WTC11 (cell line): ENCODE data around the gene C17orf107. TPM values are rescaled to one million over a fixed set of nuclear protein-coding genes. Genes with fewer than 3 reads are reported as not detected.

Experiments used
- ATAC-seq: fragments of 200-7000 bp; cut with Tn5 transposase; 2 replicates; pipeline ENCODE4 v1.10.0; 2021; ENCODE audit warnings: mild to moderate bottlenecking, moderate library complexity
- CTCF ChIA-PET: fragments of 300-600 bp; sonication (Branson Sonifier 250); formaldehyde crosslinking; loops from one replicate; lab custom pipeline; 2021; ENCODE audit warnings: antibody characterized with exemption; lab: Charles Lee
- POLR2A ChIA-PET: fragments of 350-600 bp; sonication (Branson Sonifier 250); formaldehyde crosslinking; loops from one replicate; lab custom pipeline; 2021; ENCODE audit warnings: antibody characterized with exemption; lab: Charles Lee
- DNase-seq: peaks from one replicate; pipeline ENCODE4 v3.0.0; 2021; ENCODE audit warnings: low spot score
- H3K27ac Mint-ChIP-seq: 2 replicates; pipeline ENCODE4 v1.8.0; 2021; ENCODE audit warnings: mixed read lengths
- H3K27me3 Mint-ChIP-seq: 2 replicates; pipeline ENCODE4 v1.8.0; 2021; ENCODE audit warnings: low read depth, mild to moderate bottlenecking, moderate library complexity, mixed read lengths
- H3K36me3 Mint-ChIP-seq: 2 replicates; pipeline ENCODE4 v1.8.0; 2021; ENCODE audit warnings: mixed read lengths
- H3K4me1 Mint-ChIP-seq: 2 replicates; pipeline ENCODE4 v1.8.0; 2022; ENCODE audit warnings: mixed read lengths
- H3K4me3 Mint-ChIP-seq: 2 replicates; pipeline ENCODE4 v1.8.0; 2021; ENCODE audit warnings: mild to moderate bottlenecking, moderate library complexity, mixed read lengths
- H3K9me3 Mint-ChIP-seq: 2 replicates; pipeline ENCODE4 v1.8.0; 2021; ENCODE audit warnings: mixed read lengths
- ATF6 ChIP-seq: sonication (generic); formaldehyde crosslinking; IDR thresholded peaks from 2 replicates; pipeline ENCODE4 v1.8.1; 2023; ENCODE audit warnings: mild to moderate bottlenecking, missing genetic modification reagents
- CREB1 ChIP-seq: sonication (generic); formaldehyde crosslinking; IDR thresholded peaks from 2 replicates; pipeline ENCODE4 v1.8.0; 2023; ENCODE audit warnings: mild to moderate bottlenecking, missing genetic modification reagents
- CTCF ChIP-seq: fragments of 200-600 bp; IDR thresholded peaks from 2 replicates; pipeline ENCODE4 v1.8.0; 2022; ENCODE audit warnings: antibody characterized with exemption
- E2F1 ChIP-seq: sonication (generic); formaldehyde crosslinking; IDR thresholded peaks from 2 replicates; pipeline ENCODE4 v1.8.0; 2022; ENCODE audit warnings: mild to moderate bottlenecking, missing genetic modification reagents
- E2F5 ChIP-seq: sonication (generic); formaldehyde crosslinking; IDR thresholded peaks from 2 replicates; pipeline ENCODE4 v1.8.1; 2022; ENCODE audit warnings: mild to moderate bottlenecking, moderate library complexity, missing genetic modification reagents
- ETV6 ChIP-seq: sonication (generic); formaldehyde crosslinking; IDR thresholded peaks from 2 replicates; pipeline ENCODE4 v1.8.1; 2022; ENCODE audit warnings: mild to moderate bottlenecking, missing genetic modification reagents
- FOXJ3 ChIP-seq: sonication (generic); formaldehyde crosslinking; IDR thresholded peaks from 2 replicates; pipeline ENCODE4 v1.9.0; 2021; ENCODE audit warnings: missing genetic modification reagents, mild to moderate bottlenecking, borderline replicate concordance
- FOXK1 ChIP-seq: sonication (generic); formaldehyde crosslinking; IDR thresholded peaks from 2 replicates; pipeline ENCODE4 v1.8.0; 2022; ENCODE audit warnings: mild to moderate bottlenecking, moderate library complexity, missing genetic modification reagents
- FOXP1 ChIP-seq: sonication (generic); formaldehyde crosslinking; IDR thresholded peaks from 2 replicates; pipeline ENCODE4 v1.8.0; 2022; ENCODE audit warnings: missing genetic modification reagents, mild to moderate bottlenecking, moderate library complexity, borderline replicate concordance
- GTF2I ChIP-seq: fragments of 250-450 bp; sonication (Bioruptor Pico); conservative IDR thresholded peaks from 2 replicates; pipeline ENCODE4 v1.4.0; 2021; ENCODE audit warnings: mild to moderate bottlenecking
- IRF1 ChIP-seq: sonication (generic); formaldehyde crosslinking; IDR thresholded peaks from 2 replicates; pipeline ENCODE4 v1.8.0; 2023; ENCODE audit warnings: missing genetic modification reagents
- JUN ChIP-seq: sonication (generic); formaldehyde crosslinking; IDR thresholded peaks from 2 replicates; pipeline ENCODE4 v1.8.0; 2023; ENCODE audit warnings: mild to moderate bottlenecking, missing genetic modification reagents
- KAT7 ChIP-seq: sonication (generic); formaldehyde crosslinking; IDR thresholded peaks from 2 replicates; pipeline ENCODE4 v1.8.1; 2023; ENCODE audit warnings: missing genetic modification reagents, mild to moderate bottlenecking, borderline replicate concordance
- MAX ChIP-seq: sonication (generic); formaldehyde crosslinking; IDR thresholded peaks from 2 replicates; pipeline ENCODE4 v1.8.0; 2022; ENCODE audit warnings: mild to moderate bottlenecking, missing genetic modification reagents
- NFYB ChIP-seq: sonication (generic); formaldehyde crosslinking; conservative IDR thresholded peaks from 2 replicates; pipeline ENCODE4 v1.8.0; 2022; ENCODE audit warnings: low read depth, missing genetic modification reagents
- PRDM15 ChIP-seq: sonication (generic); formaldehyde crosslinking; IDR thresholded peaks from 2 replicates; pipeline ENCODE4 v1.8.0; 2022; ENCODE audit warnings: missing genetic modification reagents
- RORB ChIP-seq: fragments of 250-450 bp; sonication (Bioruptor Pico); IDR thresholded peaks from 2 replicates; pipeline ENCODE4 v1.9.0; 2021; ENCODE audit warnings: mild to moderate bottlenecking
- SOX15 ChIP-seq: fragments of 250-450 bp; sonication (Bioruptor Pico); IDR thresholded peaks from 2 replicates; pipeline ENCODE4 v1.9.0; 2021; ENCODE audit warnings: mild to moderate bottlenecking
- TP53 ChIP-seq: sonication (generic); formaldehyde crosslinking; IDR thresholded peaks from 2 replicates; pipeline ENCODE4 v1.8.1; 2023; ENCODE audit warnings: mild to moderate bottlenecking, missing genetic modification reagents
- ZNF121 ChIP-seq: sonication (generic); formaldehyde crosslinking; IDR thresholded peaks from 2 replicates; pipeline ENCODE4 v1.8.0; 2023; ENCODE audit warnings: missing genetic modification reagents
- ZNF138 ChIP-seq: sonication (generic); formaldehyde crosslinking; conservative IDR thresholded peaks from 2 replicates; pipeline ENCODE4 v1.8.1; 2022; ENCODE audit warnings: mild to moderate bottlenecking, moderate library complexity, missing genetic modification reagents
- ZNF219 ChIP-seq: sonication (generic); formaldehyde crosslinking; IDR thresholded peaks from 2 replicates; pipeline ENCODE4 v1.8.0; 2023; ENCODE audit warnings: missing genetic modification reagents, mild to moderate bottlenecking, borderline replicate concordance
- ZNF317 ChIP-seq: sonication (generic); formaldehyde crosslinking; IDR thresholded peaks from 2 replicates; pipeline ENCODE4 v1.8.1; 2023; ENCODE audit warnings: low read depth, mild to moderate bottlenecking, moderate library complexity, missing genetic modification reagents, borderline replicate concordance
- ZSCAN18 ChIP-seq: fragments of 250-450 bp; sonication (Bioruptor Pico); IDR thresholded peaks from 2 replicates; pipeline ENCODE4 v2.1.2; 2022; ENCODE audit warnings: mild to moderate bottlenecking, moderate library complexity
- total RNA-seq: library from RNA; stranded (reverse); gene quantifications from 3 replicates; pipeline ENCODE4 v1.2.3, GENCODE V29; 2021

Gene C17orf107
- total RNA-seq, 1 experiment from 2014 or later: 8.7 TPM

- TF ChIP-seq ZSCAN18 (CRISPR knock-in tag) (no peak), SOX15 (CRISPR knock-in tag) (no peak), E2F1 (no peak), ZNF317 (CRISPR knock-in tag) (no peak), MAX (CRISPR knock-in tag) (no peak), FOXK1 (CRISPR knock-in tag) (no peak), ZNF121 (no peak), ETV6 (CRISPR knock-in tag) (no peak), FOXP1 (no peak), PRDM15 (no peak), ATF6 (no peak)
- TF ChIP-seq, all 79 proteins: peak for 0
These were observed 47.7 kb downstream of the C17orf107 start (continued) for GRCh38 chr17:4947010-4947410.

GRCh38 chr17:4947411-4948165 lies 48.3 kb downstream of the C17orf107 start:
- peak; percentile 59 for DNase-seq
- Mint-ChIP-seq H3K4me3 (peak overlapping the region; percentile 91), H3K4me1 (peaks cover 38% of the 10 kb centered on the region), H3K9me3 (no peaks in the 10 kb centered on the region), H3K27ac (peak overlapping the region; percentile 87), H3K36me3 (peaks cover 35% of the 10 kb centered on the region), H3K27me3 (no peaks in the 10 kb centered on the region)
- POLR2A ChIA-PET: interaction anchor here (0.7 to 3.5 kb wide), 5 partner anchors 7 to 520 kb away, joined by 3 to 45 read pairs (median 4); partner anchors contain the start of genes RNF167, SLC25A11 and SPAG7
- CTCF ChIA-PET: interaction anchor here (0.6 to 5.4 kb wide), 5 partner anchors 8 to 88 kb away, joined by 3 to 27 read pairs (median 6); partner anchors contain the start of genes RNF167, SLC25A11 and SLC52A1
- no peak for ATAC-seq
- TF ChIP-seq JUN (no peak; the same call in 1 of the 2 replicates), IRF1 (no peak), NFYB (CRISPR knock-in tag) (no peak), CREB1 (CRISPR knock-in tag) (0 out of 2 replicates have a peak, but pooled peaks have one; percentile 80), TP53 (CRISPR knock-in tag) (peak; percentile 56; the same call in 1 of the 2 replicates), GTF2I (CRISPR knock-in tag) (no peak), E2F5 (no peak), FOXP1 (peak; percentile 23; the same call in 1 of the 2 replicates), ZNF138 (CRISPR knock-in tag) (no peak), FOXJ3 (CRISPR knock-in tag) (no peak), CTCF (no peak), RORB (no peak), KAT7 (CRISPR knock-in tag) (no peak; the same call in 1 of the 2 replicates), ZNF219 (CRISPR knock-in tag) (no peak)
